ENCODE measurements around the gene DTNB.

Gene DTNB

GRCh38 chr2:25380586-25381375, 292.6 kb downstream of the DTNB start:
- Histone ChIP-seq H3K4me3 (no peak overlapping the region), H3K27me3 (no peaks in the 10 kb centered on the region; the same call in 1 of the 2 replicates), H3K4me1 (peaks cover 54% of the 10 kb centered on the region), H3K36me3 (no peaks in the 10 kb centered on the region), H4K20me1 (no peaks in the 10 kb centered on the region), H3K9me3 (peaks cover 15% of the 10 kb centered on the region), H3K4me2 (peak overlapping the region; percentile 32; the same call in 1 of the 2 replicates), H3K9ac (no peak overlapping the region), H3K27ac (no peak overlapping the region)
- TF ChIP-seq Cebpa-rat (IDR thresholded peaks at IDR 0.05) = no peak

GRCh38 chr2:25380023-25380422, 293.4 kb downstream of the DTNB start:
- no peak overlapping the region for H3K9ac ChIP-seq
- no peak overlapping the region for H3K4me3 ChIP-seq
- peak overlapping the region; percentile 91 for H3K4me2 ChIP-seq
- H3K27ac ChIP-seq = no peak overlapping the region
- no peaks in the 10 kb centered on the region; the same call in 1 of the 2 replicates for H3K27me3 ChIP-seq
- peaks cover 15% of the 10 kb centered on the region for H3K9me3 ChIP-seq
- H3K4me1 ChIP-seq = peaks cover 56% of the 10 kb centered on the region
- no peak for TF ChIP-seq Cebpa-rat (IDR thresholded peaks at IDR 0.05)
- no peaks in the 10 kb centered on the region for H4K20me1 ChIP-seq
- H3K36me3 ChIP-seq = no peaks in the 10 kb centered on the region

GRCh38 chr2:25379535-25379934, 293.8 kb downstream of the DTNB start:
- Histone ChIP-seq H4K20me1 (no peaks in the 10 kb centered on the region), H3K4me3 (no peak overlapping the region), H3K4me1 (peaks cover 56% of the 10 kb centered on the region), H3K4me2 (peak overlapping the region; percentile 91), H3K9me3 (peaks cover 15% of the 10 kb centered on the region), H3K36me3 (no peaks in the 10 kb centered on the region), H3K27me3 (no peaks in the 10 kb centered on the region; the same call in 1 of the 2 replicates), H3K9ac (no peak overlapping the region), H3K27ac (no peak overlapping the region)
- no peak for TF ChIP-seq Cebpa-rat (IDR thresholded peaks at IDR 0.05)

GRCh38 chr2:25378731-25379490, 294.5 kb downstream of the DTNB start:
- no peak for TF ChIP-seq Cebpa-rat (IDR thresholded peaks at IDR 0.05)
- Histone ChIP-seq H3K27me3 (no peaks in the 10 kb centered on the region; the same call in 1 of the 2 replicates), H3K4me3 (no peak overlapping the region), H3K36me3 (no peaks in the 10 kb centered on the region), H4K20me1 (no peaks in the 10 kb centered on the region), H3K9me3 (peaks cover 15% of the 10 kb centered on the region), H3K9ac (no peak overlapping the region), H3K27ac (no peak overlapping the region), H3K4me1 (peaks cover 59% of the 10 kb centered on the region), H3K4me2 (peak overlapping the region; percentile 91)

GRCh38 chr2:25377822-25378421, 295.5 kb downstream of the DTNB start:
- H3K4me1 ChIP-seq = peaks cover 69% of the 10 kb centered on the region
- no peaks in the 10 kb centered on the region for H3K36me3 ChIP-seq
- no peaks in the 10 kb centered on the region; the same call in 1 of the 2 replicates for H3K27me3 ChIP-seq
- peak overlapping the region; percentile 85 for H3K27ac ChIP-seq
- no peak overlapping the region for H3K9ac ChIP-seq
- no peak overlapping the region for H3K4me3 ChIP-seq
- no peak for TF ChIP-seq Cebpa-rat (IDR thresholded peaks at IDR 0.05)
- peak overlapping the region; percentile 91 for H3K4me2 ChIP-seq
- peaks cover 15% of the 10 kb centered on the region for H3K9me3 ChIP-seq
- no peaks in the 10 kb centered on the region for H4K20me1 ChIP-seq

GRCh38 chr2:25376750-25377621, 296.4 kb downstream of the DTNB start:
- peak overlapping the region; percentile 85 for H3K27ac ChIP-seq

GRCh38 chr2:25375989-25376545, 297.3 kb downstream of the DTNB start:
- H3K4me2 ChIP-seq = peak overlapping the region; percentile 91
- H3K27ac ChIP-seq = 0 out of 2 replicates have a peak overlapping the region, but pooled peaks have one; percentile 85
- H3K4me1 ChIP-seq = peaks cover 75% of the 10 kb centered on the region
- no peaks in the 10 kb centered on the region; the same call in 1 of the 2 replicates for H3K27me3 ChIP-seq
- no peak overlapping the region for H3K9ac ChIP-seq
- H3K36me3 ChIP-seq = no peaks in the 10 kb centered on the region
- H4K20me1 ChIP-seq = no peaks in the 10 kb centered on the region
- peaks cover 15% of the 10 kb centered on the region for H3K9me3 ChIP-seq
- TF ChIP-seq Cebpa-rat (IDR thresholded peaks at IDR 0.05) = no peak
- H3K4me3 ChIP-seq = no peak overlapping the region

More at GRCh38 chr2:25376750-25377621, 296.4 kb downstream of the DTNB start:
- TF ChIP-seq Cebpa-rat (IDR thresholded peaks at IDR 0.05) = no peak
- Histone ChIP-seq H4K20me1 (no peaks in the 10 kb centered on the region), H3K4me3 (peak overlapping the region; percentile 45), H3K36me3 (no peaks in the 10 kb centered on the region), H3K9me3 (peaks cover 15% of the 10 kb centered on the region), H3K4me2 (peak overlapping the region; percentile 91), H3K27me3 (no peaks in the 10 kb centered on the region; the same call in 1 of the 2 replicates), H3K4me1 (peaks cover 76% of the 10 kb centered on the region), H3K9ac (peak overlapping the region; percentile 74)

- Histone ChIP-seq H3K27ac (no peak overlapping the region), H3K4me1 (peaks cover 69% of the 10 kb centered on the region), H3K4me2 (peak overlapping the region; percentile 91; the same call in 1 of the 2 replicates), H3K9ac (no peak overlapping the region), H3K4me3 (no peak overlapping the region), H3K9me3 (peaks cover 15% of the 10 kb centered on the region), H3K36me3 (no peaks in the 10 kb centered on the region), H4K20me1 (no peaks in the 10 kb centered on the region), H3K27me3 (no peaks in the 10 kb centered on the region; the same call in 1 of the 2 replicates)
- TF ChIP-seq Cebpa-rat (IDR thresholded peaks at IDR 0.05) = no peak
Observed at GRCh38 chr2:25375371-25375988, 297.9 kb downstream of the DTNB start.

Measured in BLaER1 (cell line).